ENCODE results near the gene STK26.

DNA sequence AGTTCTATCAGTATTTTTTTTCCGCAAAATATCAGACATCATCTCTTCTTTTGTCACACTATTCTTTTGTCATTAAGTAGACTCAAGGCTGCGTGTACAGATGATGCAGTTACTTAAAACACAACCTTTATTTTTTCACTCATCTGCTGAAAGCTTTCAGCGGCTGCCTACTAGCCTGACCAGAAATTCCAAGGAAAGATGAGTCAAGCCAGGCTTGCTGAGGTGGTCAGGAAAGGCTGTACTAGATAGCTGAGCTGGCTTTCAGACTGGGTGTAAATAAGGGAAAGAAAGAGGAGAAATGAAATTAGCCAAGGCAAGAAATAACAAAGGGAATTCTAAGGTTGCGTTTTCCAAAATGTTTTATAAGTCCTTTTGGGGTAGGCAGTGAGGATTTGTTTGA is 17.9 kb downstream of the STK26 start:
- TF ChIP-seq SUZ12 (IDR thresholded peaks at IDR 0.05; ENCODE audit: extremely low read depth, insufficient read depth, insufficient read length) = no peak
- TF ChIP-seq ZNF274 (IDR thresholded peaks at IDR 0.05; ENCODE audit: low read depth, low read length) = no peak
- TF ChIP-seq YY1 (IDR thresholded peaks at IDR 0.05; ENCODE audit: insufficient read depth, insufficient read length) = no peak
